GM13976 (cell line): ENCODE data around the gene GUCY1B1.

Experiments
- DNase-seq: peaks from one replicate; pipeline ENCODE4 v3.0.0; 2012; ENCODE audit warnings: low spot score
- CTCF ChIP-seq: IDR thresholded peaks from 2 replicates; pipeline ENCODE4 v1.5.1; 2012; ENCODE audit warnings: borderline replicate concordance, mild to moderate bottlenecking; ENCODE audit not compliant: insufficient read depth; ENCODE audit errors: extremely low read depth, missing control alignments, control extremely low read depth
- in situ Hi-C: fragments of 300-500 bp; cut with MboI; formaldehyde crosslinking; loops from one replicate; pipeline ENCODE4 v1.12.0; 2022; ENCODE audit warnings: low sequenced_read_pairs, mixed read lengths, inconsistent platforms; ENCODE audit not compliant: unreplicated experiment

GUCY1B1 gene

GRCh38 chr4:155800685-155801343 lies 42.0 kb downstream of the GUCY1B1 start:
- TF ChIP-seq CTCF: no peak
- DNase-seq: no peak
- in situ Hi-C loops: no loop called here

- TF ChIP-seq CTCF: no peak
- in situ Hi-C loops: no loop called here
- no peak for DNase-seq
Observed at GRCh38 chr4:155802190-155802959, 43.6 kb downstream of the GUCY1B1 start.

- no peak for TF ChIP-seq CTCF
- no peak for DNase-seq
Observed at GRCh38 chr4:155805016-155805415, 46.2 kb downstream of the GUCY1B1 start.

GRCh38 chr4:155807021-155807420 lies 48.2 kb downstream of the GUCY1B1 start:
- no peak for DNase-seq
- TF ChIP-seq CTCF: no peak
- in situ Hi-C loops: no loop called here

More at GRCh38 chr4:155805016-155805415, 46.2 kb downstream of the GUCY1B1 start:
- in situ Hi-C loops: no loop called here

GRCh38 chr4:155809835-155810234 lies 51.0 kb downstream of the GUCY1B1 start:
- in situ Hi-C loops: no loop called here
- peak; percentile 44 for TF ChIP-seq CTCF
- peak; percentile 30 for DNase-seq

GRCh38 chr4:155811083-155811482 lies 52.3 kb downstream of the GUCY1B1 start:
- in situ Hi-C loops: no loop called here
- TF ChIP-seq CTCF: no peak
- DNase-seq: no peak
